Right ventricle myocardium inferior (tissue), 1 donor: Measurements from ENCODE around the gene TMPO. TPM values are rescaled to one million over a fixed set of nuclear protein-coding genes. Genes with fewer than 3 reads are reported as not detected.
A peak's percentile ranks its signal among the peaks of the same experiment; 100 is the strongest.
"Not testable (repeated sequence)": the region's sequence is repeated elsewhere in the genome, so short reads cannot be mapped to it uniquely, and the experiment has no call there.

Experiments
- ATAC-seq: fragments of 200-7000 bp; cut with Tn5 transposase; one replicate; pipeline ENCODE4 v1.9.1; 2020; ENCODE audit warnings: mild to moderate bottlenecking, moderate library complexity
- DNase-seq: peaks from one replicate; pipeline ENCODE4 v3.0.0; 2021; ENCODE audit errors: missing footprints
- intact Hi-C: fragments of 100-400 bp; cut with DNase I; formaldehyde crosslinking; loops from one replicate; pipeline ENCODE4 v1.11.0; 2022
- total RNA-seq: library from RNA; stranded (reverse); fragmentation: NEBNext Ultra II Directional; extraction: Animal tissue kit (Norgen Biotek cat#: 25700); gene quantifications from one replicate; pipeline ENCODE4 v1.2.1, GENCODE V29; 2021
- donor health status: DM: no; HTN: yes; CAD: no; lungs with severe emphysema.

Gene TMPO
- total RNA-seq, 1 donor from 2014 or later: 15.6 TPM

GRCh38 chr12:98503592-98504367 lies 11.6 kb upstream of the TMPO start:
- ATAC-seq (peak; percentile 95), DNase-seq (peak; percentile 98)
- intact Hi-C loops: loop anchor here (1.0 to 5.0 kb wide), 2 partner anchors 12 to 144 kb away; partner anchors contain the start of genes APAF1 and TMPO

GRCh38 chr12:98504368-98504617 lies 11.1 kb upstream of the TMPO start:
- ATAC-seq (no peak), DNase-seq (no peak)
- intact Hi-C loops: loop anchor here (5.0 kb wide), 1 partner anchor 143 kb away; the partner anchor contains the start of gene APAF1

GRCh38 chr12:98509063-98509462 lies 6.3 kb upstream of the TMPO start:
- no peak for DNase-seq
- intact Hi-C loops: no loop called here
- no peak for ATAC-seq

GRCh38 chr12:98511806-98512205 lies 3.6 kb upstream of the TMPO start:
- ATAC-seq, DNase-seq, intact Hi-C loops: not testable (repeated sequence)

GRCh38 chr12:98513379-98514322 lies 1.7 kb upstream of the TMPO start:
- no peak for ATAC-seq
- no peak for DNase-seq
- intact Hi-C loops: loop anchor here (2.0 kb wide), 1 partner anchor 89 kb away; no protein-coding TSS in a partner anchor

GRCh38 chr12:98514982-98515286 lies 456 bp upstream of the TMPO start:
- ATAC-seq: peak; percentile 45
- intact Hi-C loops: loop anchor here (1.0 to 2.0 kb wide), 3 partner anchors 12 to 90 kb away; no protein-coding TSS in a partner anchor
- no peak for DNase-seq

- intact Hi-C loops: no loop called here
- peak; percentile 78 for DNase-seq
- ATAC-seq: peak; percentile 40
Observed at GRCh38 chr12:98516111-98516873, 902 bp downstream of the TMPO start.

- ATAC-seq: no peak
- intact Hi-C loops: no loop called here
- no peak for DNase-seq
Observed at GRCh38 chr12:98519257-98519907, 4.0 kb downstream of the TMPO start.

- DNase-seq: no peak
- no peak for ATAC-seq
- intact Hi-C loops: loop anchor here (5.0 kb wide), 1 partner anchor 38 kb away; no protein-coding TSS in a partner anchor
Observed at GRCh38 chr12:98530068-98530467, 14.7 kb downstream of the TMPO start.

- intact Hi-C loops: loop anchor here (5.0 kb wide), 1 partner anchor 40 kb away; no protein-coding TSS in a partner anchor
- no peak for DNase-seq
- ATAC-seq: no peak
Observed at GRCh38 chr12:98532687-98533304, 17.4 kb downstream of the TMPO start.

- DNase-seq (no peak), ATAC-seq (no peak)
- intact Hi-C loops: loop anchor here (5.0 kb wide), 1 partner anchor 41 kb away; no protein-coding TSS in a partner anchor
Observed at GRCh38 chr12:98533723-98534251, 18.4 kb downstream of the TMPO start.

GRCh38 chr12:98538031-98538430 lies 22.6 kb downstream of the TMPO start:
- intact Hi-C loops: no loop called here
- no peak for DNase-seq
- no peak for ATAC-seq

GRCh38 chr12:98543701-98544100 lies 28.3 kb downstream of the TMPO start:
- intact Hi-C loops: no loop called here
- no peak for DNase-seq
- ATAC-seq: no peak

- no peak for ATAC-seq
- intact Hi-C loops: no loop called here
- DNase-seq: no peak
Observed at GRCh38 chr12:98544751-98545150, 29.4 kb downstream of the TMPO start.

- ATAC-seq (no peak), DNase-seq (no peak)
- intact Hi-C loops: no loop called here
Observed at GRCh38 chr12:98549371-98550110, 34.2 kb downstream of the TMPO start.

- ATAC-seq: no peak
- intact Hi-C loops: no loop called here
- no peak for DNase-seq
Observed at GRCh38 chr12:98551787-98552186, 36.4 kb downstream of the TMPO start.

GRCh38 chr12:98558097-98558496 lies 42.7 kb downstream of the TMPO start:
- intact Hi-C loops, ATAC-seq, DNase-seq: not testable (repeated sequence)
